H1 (cell line): Measurements from ENCODE around the gene ACMSD. TPM values are rescaled to one million over a fixed set of nuclear protein-coding genes. Genes with fewer than 3 reads are reported as not detected.

Experiments
- CTCF ChIA-PET: fragments of 300-600 bp; sonication (Branson Sonifier 250); formaldehyde crosslinking; loops from one replicate; lab custom pipeline; 2021; ENCODE audit not compliant: partially characterized antibody; lab: Charles Lee
- POLR2A ChIA-PET: fragments of 300-600 bp; sonication (Branson Sonifier 250); formaldehyde crosslinking; loops from one replicate; lab custom pipeline; 2021; ENCODE audit warnings: inconsistent platforms; ENCODE audit not compliant: partially characterized antibody; lab: Charles Lee
- DNase-seq, 2 experiments: peaks; one replicate each; pipeline versions ENCODE4 v3.0.0 to v3.0.0-alpha.2; 2010 to 2022; ENCODE audit warnings: low spot score in 2 of 2, low read depth in 1 of 2, mixed read lengths in 1 of 2
- FAIRE-seq: peaks from 2 replicates; lab custom pipeline; 2011; peaks lifted over from hg19 to GRCh38; lab: Jason Lieb, UNC
- H2AFZ ChIP-seq: 2 replicates; pipeline ENCODE4 v1.8.1; 2012; ENCODE audit warnings: low read length, inconsistent platforms
- H2AK5ac ChIP-seq: 2 replicates; pipeline ENCODE4 v1.6.1; 2013; ENCODE audit warnings: low read depth, low read length
- H2BK120ac ChIP-seq: replicated peaks from 2 replicates; pipeline ENCODE3; 2013; ENCODE audit warnings: low read depth, low read length, inconsistent platforms
- H2BK12ac ChIP-seq: 2 replicates; pipeline ENCODE4 v1.6.1; 2013; ENCODE audit warnings: low read depth, low read length
- H2BK15ac ChIP-seq: 2 replicates; pipeline ENCODE4 v1.6.1; 2013; ENCODE audit warnings: low read length
- H2BK20ac ChIP-seq: 2 replicates; pipeline ENCODE4 v1.6.1; 2013; ENCODE audit warnings: low read length
- H2BK5ac ChIP-seq: 2 replicates; pipeline ENCODE4 v1.6.1; 2013; ENCODE audit warnings: low read depth, low read length
- H3K14ac ChIP-seq: 2 replicates; pipeline ENCODE4 v1.6.1; 2013; ENCODE audit warnings: inconsistent platforms; ENCODE audit not compliant: insufficient read length
- H3K18ac ChIP-seq: 2 replicates; pipeline ENCODE4 v1.6.1; 2013; ENCODE audit warnings: low read length; ENCODE audit errors: extremely low read depth
- H3K23ac ChIP-seq: 2 replicates; pipeline ENCODE4 v1.6.1; 2013; ENCODE audit warnings: inconsistent platforms; ENCODE audit not compliant: insufficient read length
- H3K23me2 ChIP-seq: 2 replicates; pipeline ENCODE4 v1.6.1; 2013; ENCODE audit warnings: low read depth, low read length
- H3K27ac ChIP-seq: 2 replicates; pipeline ENCODE4 v1.6.1; 2011; ENCODE audit warnings: low read depth, low read length, inconsistent platforms
- H3K27me3 ChIP-seq, 4 experiments: replicated peaks in 1 of 4; 1 replicate in 1 of 4; 2 replicates in 3 of 4; pipeline versions ENCODE4 v1.6.1 to v1.8.1; 2011 to 2013; ENCODE audit warnings: low read length in 3 of 4, mild to moderate bottlenecking in 3 of 4, inconsistent platforms in 2 of 4, mixed read lengths in 2 of 4, moderate library complexity in 1 of 4; ENCODE audit not compliant: control insufficient read depth in 3 of 4, insufficient read depth in 3 of 4; ENCODE audit errors: extremely low read depth in 1 of 4
- H3K36me3 ChIP-seq, 4 experiments: 2 replicates each; pipeline versions ENCODE4 v1.6.1 to v1.8.1; 2011 to 2013; ENCODE audit warnings: mild to moderate bottlenecking in 4 of 4, low read length in 3 of 4, moderate library complexity in 2 of 4, control low read depth in 1 of 4, inconsistent platforms in 1 of 4; ENCODE audit not compliant: insufficient read depth in 4 of 4, control insufficient read depth in 2 of 4
- H3K4ac ChIP-seq: replicated peaks from 2 replicates; pipeline ENCODE3; 2013; ENCODE audit warnings: low read length, low read depth, mixed read lengths, inconsistent platforms; ENCODE audit not compliant: insufficient read length
- H3K4me1 ChIP-seq, 4 experiments: replicated peaks in 1 of 4; 1 replicate in 1 of 4; 2 replicates in 3 of 4; pipeline versions ENCODE4 v1.6.1 to v1.8.1; 2011 to 2013; ENCODE audit warnings: low read length in 3 of 4, inconsistent platforms in 2 of 4, mixed read lengths in 1 of 4; ENCODE audit not compliant: insufficient read depth in 4 of 4, control insufficient read depth in 3 of 4
- H3K4me2 ChIP-seq, 2 experiments: 2 replicates each; pipeline versions ENCODE4 v1.6.1 to v1.8.1; 2011 to 2013; ENCODE audit warnings: low read depth in 2 of 2, low read length in 2 of 2, control low read depth in 1 of 2, inconsistent platforms in 1 of 2, mild to moderate bottlenecking in 1 of 2; ENCODE audit not compliant: insufficient read depth in 1 of 2
- H3K4me3 ChIP-seq, 4 experiments: fragments of 200-600, 300-600 bp in 1 of 4; sonication (generic), shearing (Covaris generic), sonication (Bioruptor Twin) in 1 of 4; 2 replicates each; pipeline versions ENCODE4 v1.5.1 to v1.8.1; 2011 to 2016; ENCODE audit warnings: low read length in 4 of 4, low read depth in 3 of 4, control low read depth in 2 of 4, inconsistent platforms in 2 of 4, mild to moderate bottlenecking in 2 of 4, mixed read lengths in 1 of 4, moderate library complexity in 1 of 4; ENCODE audit not compliant: insufficient read depth in 2 of 4; ENCODE audit errors: extremely low read depth in 1 of 4
- H3K56ac ChIP-seq: replicated peaks from 2 replicates; pipeline ENCODE3; 2013; ENCODE audit warnings: low read depth, mild to moderate bottlenecking, mixed read lengths, low read length, inconsistent platforms; ENCODE audit not compliant: insufficient read length
- H3K79me1 ChIP-seq: 2 replicates; pipeline ENCODE4 v1.6.1; 2013; ENCODE audit warnings: low read depth, low read length, control low read depth
- H3K79me2 ChIP-seq, 2 experiments: 2 replicates each; pipeline versions ENCODE4 v1.6.1 to v1.8.1; 2012 to 2013; ENCODE audit warnings: low read length in 2 of 2, mild to moderate bottlenecking in 2 of 2, inconsistent platforms in 1 of 2; ENCODE audit not compliant: insufficient read depth in 2 of 2, control insufficient read depth in 1 of 2
- H3K9ac ChIP-seq, 4 experiments: replicated peaks in 1 of 4; 1 replicate in 1 of 4; 2 replicates in 3 of 4; pipeline versions ENCODE4 v1.6.1 to v1.8.1; 2011 to 2013; ENCODE audit warnings: low read depth in 3 of 4, low read length in 3 of 4, control low read depth in 2 of 4, mild to moderate bottlenecking in 2 of 4, moderate library complexity in 2 of 4, inconsistent platforms in 1 of 4; ENCODE audit errors: extremely low read depth in 1 of 4
- H3K9me3 ChIP-seq, 2 experiments: 2 replicates each; pipeline versions ENCODE4 v1.6.1 to v1.8.1; 2012 to 2013; ENCODE audit warnings: mild to moderate bottlenecking in 2 of 2, moderate library complexity in 2 of 2, control low read depth in 1 of 2, inconsistent platforms in 1 of 2, low read depth in 1 of 2, low read length in 1 of 2, mixed read lengths in 1 of 2; ENCODE audit not compliant: insufficient read depth in 2 of 2
- H4K20me1 ChIP-seq, 2 experiments: replicated peaks in 1 of 2; 2 replicates each; pipeline versions ENCODE3 to v1.8.1; 2011 to 2013; ENCODE audit warnings: inconsistent platforms in 2 of 2, low read length in 2 of 2, mild to moderate bottlenecking in 1 of 2; ENCODE audit not compliant: insufficient read depth in 2 of 2, control insufficient read depth in 1 of 2
- H4K5ac ChIP-seq: 2 replicates; pipeline ENCODE4 v1.6.1; 2013; ENCODE audit warnings: low read length, low read depth, mixed read lengths, inconsistent platforms; ENCODE audit not compliant: insufficient read length
- H4K8ac ChIP-seq: 2 replicates; pipeline ENCODE4 v1.8.0; 2013; ENCODE audit warnings: mild to moderate bottlenecking, moderate library complexity, low read length, inconsistent platforms; ENCODE audit not compliant: insufficient read depth; ENCODE audit errors: extremely low read depth
- H4K91ac ChIP-seq: replicated peaks from 2 replicates; pipeline ENCODE3; 2013; ENCODE audit warnings: low read length, mixed read lengths, inconsistent platforms; ENCODE audit not compliant: insufficient read length
- FOSL1 ChIP-seq: IDR thresholded peaks from 2 replicates; pipeline ENCODE4 v1.6.1; 2011; ENCODE audit warnings: mild to moderate bottlenecking, low read depth, low read length, moderate library complexity; ENCODE audit not compliant: insufficient read depth
- KDM5A ChIP-seq: fragments of 200-600 bp; IDR thresholded peaks from 2 replicates; pipeline ENCODE4 v1.7.1; 2012; ENCODE audit warnings: mild to moderate bottlenecking, low read length, inconsistent platforms, mixed read lengths
- MAFK ChIP-seq: IDR thresholded peaks from 2 replicates; pipeline ENCODE4 v1.6.1; 2012; ENCODE audit warnings: low read depth, mild to moderate bottlenecking, improper control_type of control experiment, low read length
- MAX ChIP-seq: IDR thresholded peaks from 2 replicates; pipeline ENCODE4 v1.6.1; 2012; ENCODE audit warnings: inconsistent platforms
- NANOG ChIP-seq: IDR thresholded peaks from 2 replicates; pipeline ENCODE4 v1.6.1; 2011; ENCODE audit warnings: low read length, low read depth, mild to moderate bottlenecking, inconsistent platforms; ENCODE audit not compliant: insufficient read depth, poor library complexity, severe bottlenecking
- POLR2A ChIP-seq, 2 experiments: IDR thresholded peaks; 1 replicate in 1 of 2; 2 replicates in 1 of 2; pipeline ENCODE4 v1.6.1; 2011; ENCODE audit warnings: low read depth in 2 of 2, low read length in 2 of 2, mild to moderate bottlenecking in 2 of 2; ENCODE audit errors: control extremely low read depth in 1 of 2
- POLR2AphosphoS5 ChIP-seq: IDR thresholded peaks from 2 replicates; pipeline ENCODE4 v1.6.1; 2011; ENCODE audit warnings: low read depth, low read length
- SIN3A ChIP-seq, 2 experiments: IDR thresholded peaks in 1 of 2; conservative IDR thresholded peaks in 1 of 2; 2 replicates each; pipeline ENCODE4 v1.6.1; 2011 to 2012; ENCODE audit warnings: low read length in 2 of 2, improper control_type of control experiment in 1 of 2, low read depth in 1 of 2, mild to moderate bottlenecking in 1 of 2
- SP1 ChIP-seq: IDR thresholded peaks from 2 replicates; pipeline ENCODE4 v1.6.1; 2011; ENCODE audit warnings: low read depth, low read length
- SP4 ChIP-seq: IDR thresholded peaks from 2 replicates; pipeline ENCODE4 v1.6.1; 2012; ENCODE audit warnings: low read length, inconsistent platforms
- TBP ChIP-seq: IDR thresholded peaks from 2 replicates; pipeline ENCODE4 v1.6.1; 2011; ENCODE audit warnings: low read depth, low read length, improper control_type of control experiment
- WGBS, 2 experiments: shearing (Covaris generic) in 1 of 2; methylation state at CpG; one replicate each; pipeline versions ENCODE4 v1.1.6 to v1.1.7; 2013 to 2015; ENCODE audit warnings: low lambda C conversion rate in 2 of 2, mixed read lengths in 2 of 2, inconsistent platforms in 1 of 2, low coverage in 1 of 2, missing lambda C conversion rate in 1 of 2; ENCODE audit not compliant: insufficient replicate concordance in 2 of 2, insufficient coverage in 1 of 2, insufficient read length in 1 of 2; ENCODE audit errors: extremely low coverage in 1 of 2, missing lambda C conversion rate in 1 of 2; 5-methylcytosine and 5-hydroxymethylcytosine counted together
- polyA plus RNA-seq, 7 experiments: library from polyadenylated mRNA; depleted of rRNA in 3 of 7; stranded (reverse) in 5 of 7; unstranded in 2 of 7; fragments of >200 nt in 5 of 7; fragments of 200-250 nt in 2 of 7; gene quantifications; 1 replicate in 5 of 7; 2 replicates in 1 of 7; 4 replicates in 1 of 7; pipeline versions ENCODE4 v1.2.1 to v1.2.3, GENCODE V29; 2011 to 2013; ENCODE audit warnings: missing spikeins in 2 of 7, mixed read lengths in 2 of 7
- total RNA-seq: library from RNA; stranded (reverse); fragmentation: NEBNext Ultra II Directional; extraction: Animal tissue kit (Norgen Biotek cat#: 25700); gene quantifications from 2 replicates; pipeline ENCODE4 v1.2.1, GENCODE V29; 2021

ACMSD gene
- total and polyA plus RNA-seq, 2 of the 8 experiments (the other 6 are each of a cell fraction or from before 2014, with no cell fraction given) = not detected

DNA sequence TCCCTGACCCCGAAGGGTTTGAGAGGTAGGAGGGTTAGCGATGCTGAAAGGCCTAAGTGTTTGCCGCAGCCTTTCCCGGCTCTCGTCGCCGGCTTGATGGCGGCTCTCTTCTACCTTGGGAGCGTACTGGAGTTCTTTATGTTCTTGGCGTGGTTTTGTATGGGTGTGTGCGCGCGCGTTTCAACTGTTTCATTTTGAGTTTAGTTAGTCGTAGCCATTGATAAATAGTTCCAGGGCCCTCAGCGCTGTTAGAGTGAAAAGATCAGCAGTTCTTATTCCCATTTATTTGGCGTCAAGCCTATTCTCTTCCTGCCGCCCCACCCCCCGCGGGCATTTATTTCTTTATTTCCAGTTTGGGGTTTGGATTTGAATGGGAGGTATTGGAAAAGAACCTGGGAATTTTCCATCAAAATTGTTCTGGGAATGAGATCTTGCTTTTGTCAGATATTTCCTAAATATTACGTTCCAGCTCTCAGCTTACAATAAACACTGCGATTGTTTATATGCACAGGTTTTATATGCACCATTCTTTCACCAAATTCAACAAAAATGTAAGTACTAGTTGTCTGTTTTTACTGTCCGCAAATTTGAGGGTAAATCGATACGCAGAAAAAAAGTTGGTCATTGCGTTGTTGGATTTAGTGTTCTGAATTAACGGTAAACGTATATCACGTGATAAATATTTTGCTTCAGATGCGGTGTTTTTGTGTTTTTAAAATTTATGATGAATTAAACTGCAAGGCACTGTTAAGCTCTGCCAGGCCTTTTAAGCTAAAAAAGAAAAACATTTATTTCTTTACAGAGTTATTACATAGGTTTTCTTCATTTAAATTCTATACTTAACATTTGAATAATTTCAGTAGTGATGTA lies 81.2 kb downstream of the ACMSD start:
- H2BK20ac ChIP-seq = no peak overlapping the region
- H2BK120ac ChIP-seq = no peak overlapping the region
- H3K4ac ChIP-seq = no peak overlapping the region
- ChIA-PET POLR2A (interaction anchor here (0.6 to 2.2 kb wide), 5 partner anchors 8 to 612 kb away, joined by 3 to 10 read pairs (median 4); partner anchors contain the start of genes R3HDM1 and ZRANB3), CTCF (no interaction called here)
- WGBS, 2 experiments = 3% methylated on average over 30 of the region's 30 CpGs; no CpG with 5 or more reads in 1 of the 2 experiments
- H2AFZ ChIP-seq = no peak overlapping the region
- peaks cover 26 to 59% of the 10 kb centered on the region in 2 experiments for H3K79me2 ChIP-seq
- peak overlapping the region; percentile 62 to 79 for H3K4me2 ChIP-seq
- peaks cover 4 to 6% of the 10 kb centered on the region in 2 experiments for H4K20me1 ChIP-seq
- DNase-seq (no peak), FAIRE-seq (no peak)
- H2AK5ac ChIP-seq = no peak overlapping the region
- peak overlapping the region; percentile 98 for H2BK5ac ChIP-seq
- H3K79me1 ChIP-seq = no peaks in the 10 kb centered on the region
- H4K5ac ChIP-seq = peak overlapping the region; percentile 90
- no peaks in the 10 kb centered on the region; the same call in 1 of the 2 replicates for H3K23me2 ChIP-seq
- H3K23ac ChIP-seq = no peak overlapping the region
- H3K27ac ChIP-seq = peak overlapping the region; percentile 99
- H3K4me3 ChIP-seq = peak overlapping the region; percentile 79 to 99 (median 99)
- peaks cover 0 to 3% (median 0%) of the 10 kb centered on the region in 4 experiments; a peak in 2 of 8 replicates for H3K36me3 ChIP-seq
- no peaks in the 10 kb centered on the region for H3K9me3 ChIP-seq
- H4K8ac ChIP-seq = peak overlapping the region; percentile 99; the same call in 1 of the 2 replicates
- H2BK15ac ChIP-seq = no peak overlapping the region
- no peak overlapping the region for H4K91ac ChIP-seq
- H3K27me3 ChIP-seq = no peaks in the 10 kb centered on the region
- H3K56ac ChIP-seq = peak overlapping the region; percentile 42
- peak overlapping the region; percentile 40 for H3K18ac ChIP-seq
- peaks cover 0 to 5% (median 1%) of the 10 kb centered on the region in 4 experiments; a peak in 2 of 7 replicates for H3K4me1 ChIP-seq
- H2BK12ac ChIP-seq = no peak overlapping the region; the same call in 1 of the 2 replicates
- peak overlapping the region; percentile 98 to 100 (median 99) for H3K9ac ChIP-seq
- H3K14ac ChIP-seq = no peak overlapping the region
- no peak for TF ChIP-seq FOSL1
- no peak for TF ChIP-seq NANOG
- TF ChIP-seq MAFK = no peak
- no peak for TF ChIP-seq KDM5A
- TF ChIP-seq POLR2AphosphoS5 = 0 out of 2 replicates have a peak, but pooled peaks have one; percentile 17
- TF ChIP-seq TBP = no peak
- TF ChIP-seq SIN3A (conservative IDR thresholded peaks at IDR 0.05 in 1 of 2, IDR thresholded peaks at IDR 0.05 in 1 of 2; ENCODE audit: low read depth in 1 of 2, low read length in 2 of 2) = 0 out of 4 replicates have a peak, but pooled peaks of 1 of the 2 experiments have one; percentile 54
- TF ChIP-seq MAX = no peak; the same call in 1 of the 2 replicates
- TF ChIP-seq POLR2A (IDR thresholded peaks at IDR 0.05; ENCODE audit: control extremely low read depth in 1 of 2, low read depth in 2 of 2, low read length in 2 of 2) = peak; percentile 61 to 71; a peak in 2 of 3 replicates
- no peak for TF ChIP-seq SP4
- TF ChIP-seq SP1 = no peak
